Upper lobe of right lung (tissue), 1 donor: Measurements from ENCODE around the gene NOS3. TPM values are rescaled to one million over a fixed set of nuclear protein-coding genes. Genes with fewer than 3 reads are reported as not detected.

ENCODE experiments used
- ATAC-seq: fragments of 200-7000 bp; cut with Tn5 transposase; one replicate; pipeline ENCODE4 v1.9.1; 2020; ENCODE audit warnings: mild to moderate bottlenecking, moderate library complexity
- DNase-seq: peaks from one replicate; pipeline ENCODE4 v3.0.0-alpha.2; 2020
- H3K27ac ChIP-seq: fragments of 200-600 bp; one replicate; pipeline ENCODE4 v1.8.0; 2022
- H3K27me3 ChIP-seq: fragments of 200-600 bp; one replicate; pipeline ENCODE4 v1.8.0; 2022; ENCODE audit warnings: mild to moderate bottlenecking
- H3K36me3 ChIP-seq: fragments of 200-600 bp; one replicate; pipeline ENCODE4 v1.8.0; 2022
- H3K4me1 ChIP-seq: fragments of 200-600 bp; one replicate; pipeline ENCODE4 v1.8.0; 2022
- H3K4me3 ChIP-seq: fragments of 200-600 bp; one replicate; pipeline ENCODE4 v1.8.0; 2022; ENCODE audit warnings: mild to moderate bottlenecking
- H3K9me3 ChIP-seq: fragments of 200-600 bp; one replicate; pipeline ENCODE4 v1.8.0; 2022
- intact Hi-C: fragments of 100-400 bp; cut with DNase I; formaldehyde crosslinking; loops from one replicate; pipeline ENCODE4 v1.11.0; 2022
- total RNA-seq: library from RNA; stranded (reverse); fragmentation: NEBNext Ultra II Directional; extraction: Animal tissue kit (Norgen Biotek cat#: 25700); gene quantifications from one replicate; pipeline ENCODE4 v1.2.1, GENCODE V29; 2021
- TF ChIP-seq, protein P1 (sequence below): fragments of 200-600 bp; IDR thresholded peaks from one replicate; pipeline ENCODE4 v1.8.0; 2022; ENCODE audit warnings: antibody characterized with exemption
- donor health status: DM: no; HTN: yes; CAD: no; lungs with severe emphysema.

Gene NOS3
- total RNA-seq, 1 donor from 2014 or later: 42.9 TPM

DNA sequence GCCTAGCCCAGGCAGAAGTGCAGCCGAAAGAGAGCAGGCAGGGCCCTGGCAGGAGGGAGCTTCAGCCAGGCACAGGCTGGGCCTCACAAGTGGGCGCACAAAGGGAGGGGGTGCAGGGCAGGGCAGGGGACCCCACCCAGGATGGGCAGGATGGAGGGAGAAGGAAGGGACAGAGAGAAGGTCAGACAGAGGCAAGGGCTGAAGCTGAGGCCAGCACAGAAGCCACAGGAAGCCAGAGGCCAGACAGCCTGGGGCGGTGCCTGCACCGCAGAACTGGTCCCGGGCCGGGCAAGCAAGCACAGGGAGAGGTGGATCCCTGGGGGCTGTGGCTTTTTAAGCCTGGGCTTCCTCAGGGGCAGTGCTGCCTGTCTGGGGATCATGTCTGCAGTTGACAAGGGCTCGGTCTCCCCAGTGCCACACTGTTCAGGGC is 16.7 kb downstream of the NOS3 start:
- intact Hi-C loops: no loop called here

GRCh38 chr7:151008143-151008510 is 17.3 kb downstream of the NOS3 start:
- DNase-seq (no peak), ATAC-seq (no peak)
- H3K27ac ChIP-seq: no peak overlapping the region

More for the DNA sequence above, 16.7 kb downstream of the NOS3 start:
- no peak overlapping the region for H3K4me3 ChIP-seq
- H3K27me3 ChIP-seq: no peaks in the 10 kb centered on the region
- H3K9me3 ChIP-seq: no peaks in the 10 kb centered on the region
- DNase-seq (no peak), ATAC-seq (peak; percentile 2)
- peaks cover 19% of the 10 kb centered on the region for H3K4me1 ChIP-seq
- TF ChIP-seq, protein P1, sequence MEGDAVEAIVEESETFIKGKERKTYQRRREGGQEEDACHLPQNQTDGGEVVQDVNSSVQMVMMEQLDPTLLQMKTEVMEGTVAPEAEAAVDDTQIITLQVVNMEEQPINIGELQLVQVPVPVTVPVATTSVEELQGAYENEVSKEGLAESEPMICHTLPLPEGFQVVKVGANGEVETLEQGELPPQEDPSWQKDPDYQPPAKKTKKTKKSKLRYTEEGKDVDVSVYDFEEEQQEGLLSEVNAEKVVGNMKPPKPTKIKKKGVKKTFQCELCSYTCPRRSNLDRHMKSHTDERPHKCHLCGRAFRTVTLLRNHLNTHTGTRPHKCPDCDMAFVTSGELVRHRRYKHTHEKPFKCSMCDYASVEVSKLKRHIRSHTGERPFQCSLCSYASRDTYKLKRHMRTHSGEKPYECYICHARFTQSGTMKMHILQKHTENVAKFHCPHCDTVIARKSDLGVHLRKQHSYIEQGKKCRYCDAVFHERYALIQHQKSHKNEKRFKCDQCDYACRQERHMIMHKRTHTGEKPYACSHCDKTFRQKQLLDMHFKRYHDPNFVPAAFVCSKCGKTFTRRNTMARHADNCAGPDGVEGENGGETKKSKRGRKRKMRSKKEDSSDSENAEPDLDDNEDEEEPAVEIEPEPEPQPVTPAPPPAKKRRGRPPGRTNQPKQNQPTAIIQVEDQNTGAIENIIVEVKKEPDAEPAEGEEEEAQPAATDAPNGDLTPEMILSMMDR: no peak
- no peak overlapping the region for H3K27ac ChIP-seq
- H3K36me3 ChIP-seq: no peaks in the 10 kb centered on the region

GRCh38 chr7:151008511-151009323 is 17.9 kb downstream of the NOS3 start:
- Histone ChIP-seq H3K27me3 (peaks cover 5% of the 10 kb centered on the region), H3K9me3 (no peaks in the 10 kb centered on the region), H3K4me1 (peaks cover 19% of the 10 kb centered on the region), H3K27ac (no peak overlapping the region), H3K4me3 (peak overlapping the region; percentile 24), H3K36me3 (no peaks in the 10 kb centered on the region)
- intact Hi-C loops: no loop called here
- DNase-seq (peak; percentile 83), ATAC-seq (peak; percentile 65)
- TF ChIP-seq, protein P1: peak; percentile 74

More at GRCh38 chr7:151008143-151008510, 17.3 kb downstream of the NOS3 start:
- H3K27me3 ChIP-seq: no peaks in the 10 kb centered on the region
- TF ChIP-seq, protein P1: no peak
- peaks cover 19% of the 10 kb centered on the region for H3K4me1 ChIP-seq
- H3K9me3 ChIP-seq: no peaks in the 10 kb centered on the region
- intact Hi-C loops: no loop called here
- no peaks in the 10 kb centered on the region for H3K36me3 ChIP-seq
- peak overlapping the region; percentile 24 for H3K4me3 ChIP-seq

DNA sequence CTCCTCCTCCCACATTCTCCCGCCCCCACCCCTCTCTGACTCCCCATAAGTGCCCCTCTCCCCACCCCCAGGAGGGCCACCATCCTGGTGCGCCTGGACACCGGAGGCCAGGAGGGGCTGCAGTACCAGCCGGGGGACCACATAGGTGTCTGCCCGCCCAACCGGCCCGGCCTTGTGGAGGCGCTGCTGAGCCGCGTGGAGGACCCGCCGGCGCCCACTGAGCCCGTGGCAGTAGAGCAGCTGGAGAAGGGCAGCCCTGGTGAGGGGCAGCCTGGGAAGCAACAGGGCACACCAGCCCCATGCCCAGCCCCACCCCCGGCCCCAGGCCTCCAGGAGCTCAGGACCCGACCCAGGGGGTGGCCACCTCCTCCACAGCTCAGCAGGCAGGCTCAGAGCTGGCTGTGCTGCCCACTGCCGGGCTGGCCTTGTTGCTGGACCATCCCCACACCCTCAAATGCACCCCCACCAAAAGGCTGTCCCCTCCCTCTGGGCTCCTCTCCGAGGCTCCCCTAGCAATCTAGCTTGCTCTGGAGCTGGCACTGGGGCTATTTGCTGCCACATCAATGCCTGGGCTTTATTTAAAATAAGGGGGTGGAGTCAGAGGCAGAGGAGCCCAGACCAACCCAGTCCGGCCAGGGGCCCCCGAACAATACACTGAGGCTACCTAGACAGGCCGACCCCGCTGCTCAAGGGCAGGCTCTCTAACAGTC is 18.7 kb downstream of the NOS3 start:
- Histone ChIP-seq H3K36me3 (no peaks in the 10 kb centered on the region), H3K27ac (no peak overlapping the region), H3K9me3 (no peaks in the 10 kb centered on the region), H3K4me3 (no peak overlapping the region), H3K4me1 (peaks cover 19% of the 10 kb centered on the region), H3K27me3 (peaks cover 5% of the 10 kb centered on the region)
- intact Hi-C loops: no loop called here
- ATAC-seq: no peak
- no peak for DNase-seq
- TF ChIP-seq, protein P1: no peak

- TF ChIP-seq, protein P1: no peak
- peaks cover 5% of the 10 kb centered on the region for H3K27me3 ChIP-seq
- H3K4me3 ChIP-seq: no peak overlapping the region
- DNase-seq: no peak
- H3K4me1 ChIP-seq: peaks cover 19% of the 10 kb centered on the region
- no peak overlapping the region for H3K27ac ChIP-seq
- intact Hi-C loops: no loop called here
- no peak for ATAC-seq
- no peaks in the 10 kb centered on the region for H3K9me3 ChIP-seq
- no peaks in the 10 kb centered on the region for H3K36me3 ChIP-seq
Measured at GRCh38 chr7:151010037-151010306, 19.2 kb downstream of the NOS3 start.
